ENCODE data around the gene PARP4. TPM values are rescaled to one million over a fixed set of nuclear protein-coding genes. Genes with fewer than 3 reads are reported as not detected.
A peak's percentile ranks its signal among the peaks of the same experiment; 100 is the strongest.
"Not testable (repeated sequence)": the region's sequence is repeated elsewhere in the genome, so short reads cannot be mapped to it uniquely, and the experiment has no call there.

The PARP4 gene
- total RNA-seq, result 10 to 100 TPM; 38.3 to 47.4 (median 40.6) TPM

DNA sequence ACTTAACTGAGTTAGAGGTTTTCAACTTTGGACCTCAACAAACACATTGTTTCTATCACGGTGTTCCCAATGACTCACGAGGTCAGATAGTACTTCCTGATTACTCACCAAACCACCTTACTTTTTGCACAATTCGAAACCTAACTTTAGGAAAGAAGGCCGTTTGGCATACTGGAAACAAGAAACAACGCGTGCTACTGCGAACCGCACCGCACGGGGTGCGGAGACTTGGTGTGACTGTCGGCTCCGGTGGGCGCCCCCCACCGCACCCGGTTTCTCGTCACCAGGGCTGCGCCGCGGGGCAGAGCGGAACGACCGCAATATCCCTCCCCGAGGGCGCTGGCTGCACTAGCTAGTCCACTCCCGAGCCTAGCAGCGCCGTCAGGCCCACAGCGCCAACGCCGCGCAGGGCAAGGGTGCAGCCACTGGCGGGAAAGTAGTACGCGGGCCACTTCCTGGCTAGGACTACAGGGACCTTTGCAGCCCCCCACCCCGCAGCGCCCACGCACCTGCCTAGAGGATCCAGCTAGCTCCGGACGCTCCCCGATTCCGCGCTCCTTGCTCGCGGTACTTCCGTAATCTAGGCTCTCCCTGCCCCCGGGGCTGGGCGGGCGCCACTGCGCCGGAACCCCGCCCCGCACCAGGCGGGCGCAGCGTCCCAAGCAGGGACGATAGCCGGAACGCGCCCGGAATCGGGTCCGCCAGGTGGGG, at the start of gene PARP4:
PARP4 (minus strand) TSS at position 582 of the 711 bp plus-strand sequence. CDS start 9,002 bp downstream, outside the sequence.
- Histone ChIP-seq H3K27me3 (no peaks in the 10 kb centered on the region), H3K9me3 (no peaks in the 10 kb centered on the region), H3K4me3 (peak within 1 kb of the TSS; percentile 76 to 99 (median 84)), H3K36me3 (peaks cover 0 to 4% (median 0%) of the 10 kb centered on the region in 4 donors), H3K27ac (replicated peaks in 1 of 4) (peak within 1 kb of the TSS; percentile 87 to 98 (median 92)), H3K4me1 (peaks cover 14 to 22% (median 17%) of the 10 kb centered on the region in 4 donors)
- TF ChIP-seq POLR2A (IDR thresholded peaks at IDR 0.05; ENCODE audit: low read depth) (peak; percentile 16), POLR2AphosphoS5 (IDR thresholded peaks at IDR 0.05) (peak; percentile 84 to 87), EP300 (IDR thresholded peaks at IDR 0.05) (no peak)
- 4% methylated on average over 11 of the region's 63 CpGs for WGBS
- DNase-seq (ENCODE audit: extremely low spot score), result no peak
- intact Hi-C loops (cut with DNase I), result no loop called here

DNA sequence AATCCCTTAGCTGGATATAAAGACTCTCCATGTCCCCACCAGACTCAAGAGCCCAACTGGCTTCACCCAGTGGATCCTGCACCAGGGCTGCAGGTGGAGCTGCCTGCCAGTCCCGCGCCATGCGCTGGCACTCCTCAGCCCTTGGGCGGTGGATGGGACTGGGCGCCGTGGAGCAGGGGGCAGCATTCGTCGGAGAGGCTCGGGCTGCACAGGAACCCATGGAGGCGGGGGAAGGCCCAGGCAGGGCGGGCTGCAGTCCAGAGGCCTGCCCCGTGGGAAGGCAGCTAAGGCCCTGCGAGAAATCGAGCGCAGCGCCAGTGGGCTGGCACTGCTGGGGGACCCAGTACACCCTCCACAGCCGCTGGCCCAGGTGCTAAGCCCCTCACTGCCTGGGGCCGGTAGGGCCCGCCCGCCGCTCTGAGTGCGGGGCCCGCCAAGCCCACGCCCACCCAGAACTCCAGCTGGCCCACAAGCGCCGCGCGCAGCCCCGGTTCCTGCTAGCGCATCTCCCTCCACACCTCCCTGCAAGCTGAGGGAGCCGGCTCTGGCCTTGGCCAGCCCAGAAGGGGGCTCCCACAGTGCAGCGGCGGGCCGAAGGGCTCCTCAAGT, 48.1 kb upstream of the PARP4 start:
- intact Hi-C loops (cut with DNase I); H3K9me3 ChIP-seq; H3K4me3 ChIP-seq; H3K36me3 ChIP-seq; H3K4me1 ChIP-seq; DNase-seq (ENCODE audit: extremely low spot score); H3K27me3 ChIP-seq; H3K27ac ChIP-seq (replicated peaks in 1 of 4): not testable (repeated sequence)
- WGBS, result 92% methylated on average over 16 of the region's 34 CpGs

DNA sequence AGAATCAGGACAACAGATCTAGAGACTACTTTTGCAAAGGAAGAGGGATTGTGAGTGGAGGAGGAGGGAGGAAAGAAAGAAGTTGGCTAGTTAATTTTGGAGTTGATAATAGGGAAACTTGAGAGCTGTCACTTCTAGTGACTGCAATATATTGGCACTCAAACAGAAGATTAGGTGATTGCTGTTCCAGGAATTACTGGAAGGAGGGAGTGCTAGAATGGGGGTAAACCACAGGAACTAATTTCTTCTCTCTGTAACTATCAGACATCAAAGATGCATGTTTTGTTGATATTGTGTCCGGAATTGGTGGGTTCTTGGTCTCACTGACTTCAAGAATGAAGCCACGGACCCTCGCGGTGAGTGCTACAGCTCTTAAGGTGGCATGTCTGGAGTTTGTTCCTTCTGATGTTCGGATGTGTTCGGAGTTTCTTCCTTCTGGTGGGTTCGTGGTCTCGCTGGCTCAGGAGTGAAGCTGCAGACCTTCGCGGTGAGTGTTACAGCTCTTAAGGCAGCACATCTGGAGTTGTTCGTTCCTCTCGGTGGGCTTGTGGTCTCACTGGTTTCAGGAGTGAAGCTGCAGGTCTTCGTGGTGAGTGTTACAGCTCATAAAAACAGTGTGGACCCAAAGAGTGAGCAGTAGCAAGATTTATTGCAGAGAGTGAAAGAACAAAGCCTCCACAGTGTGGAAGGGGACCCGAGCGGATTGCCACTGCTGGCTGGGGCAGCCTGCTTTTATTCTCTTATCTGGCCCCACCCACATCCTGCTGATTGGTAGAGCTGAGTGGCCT, 47.0 kb upstream of the PARP4 start:
- intact Hi-C loops (cut with DNase I); DNase-seq (ENCODE audit: extremely low spot score); H3K4me3 ChIP-seq; H3K27ac ChIP-seq (replicated peaks in 1 of 4); H3K9me3 ChIP-seq; H3K4me1 ChIP-seq; H3K36me3 ChIP-seq; H3K27me3 ChIP-seq: not testable (repeated sequence)
- WGBS, result 82% methylated on average over 10 of the region's 15 CpGs

GRCh38 chr13:24557081-24557480, 44.5 kb upstream of the PARP4 start:
- H3K4me3 ChIP-seq, result no peak overlapping the region
- TF ChIP-seq POLR2AphosphoS5 (IDR thresholded peaks at IDR 0.05), result no peak
- TF ChIP-seq POLR2A (IDR thresholded peaks at IDR 0.05; ENCODE audit: low read depth), result no peak
- TF ChIP-seq, protein P1, sequence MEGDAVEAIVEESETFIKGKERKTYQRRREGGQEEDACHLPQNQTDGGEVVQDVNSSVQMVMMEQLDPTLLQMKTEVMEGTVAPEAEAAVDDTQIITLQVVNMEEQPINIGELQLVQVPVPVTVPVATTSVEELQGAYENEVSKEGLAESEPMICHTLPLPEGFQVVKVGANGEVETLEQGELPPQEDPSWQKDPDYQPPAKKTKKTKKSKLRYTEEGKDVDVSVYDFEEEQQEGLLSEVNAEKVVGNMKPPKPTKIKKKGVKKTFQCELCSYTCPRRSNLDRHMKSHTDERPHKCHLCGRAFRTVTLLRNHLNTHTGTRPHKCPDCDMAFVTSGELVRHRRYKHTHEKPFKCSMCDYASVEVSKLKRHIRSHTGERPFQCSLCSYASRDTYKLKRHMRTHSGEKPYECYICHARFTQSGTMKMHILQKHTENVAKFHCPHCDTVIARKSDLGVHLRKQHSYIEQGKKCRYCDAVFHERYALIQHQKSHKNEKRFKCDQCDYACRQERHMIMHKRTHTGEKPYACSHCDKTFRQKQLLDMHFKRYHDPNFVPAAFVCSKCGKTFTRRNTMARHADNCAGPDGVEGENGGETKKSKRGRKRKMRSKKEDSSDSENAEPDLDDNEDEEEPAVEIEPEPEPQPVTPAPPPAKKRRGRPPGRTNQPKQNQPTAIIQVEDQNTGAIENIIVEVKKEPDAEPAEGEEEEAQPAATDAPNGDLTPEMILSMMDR (IDR thresholded peaks at IDR 0.05), result no peak
- no peak for TF ChIP-seq EP300 (IDR thresholded peaks at IDR 0.05)
- DNase-seq (ENCODE audit: extremely low spot score), result no peak
- no peaks in the 10 kb centered on the region for H3K9me3 ChIP-seq
- intact Hi-C loops (cut with DNase I), result no loop called here
- H3K27me3 ChIP-seq, result peaks cover 0 to 8% (median 0%) of the 10 kb centered on the region in 4 donors
- no peaks in the 10 kb centered on the region for H3K36me3 ChIP-seq
- H3K27ac ChIP-seq (replicated peaks in 1 of 4), result no peak overlapping the region
- H3K4me1 ChIP-seq, result no peaks in the 10 kb centered on the region
- 65% methylated on average over 5 of the region's 5 CpGs for WGBS

DNA sequence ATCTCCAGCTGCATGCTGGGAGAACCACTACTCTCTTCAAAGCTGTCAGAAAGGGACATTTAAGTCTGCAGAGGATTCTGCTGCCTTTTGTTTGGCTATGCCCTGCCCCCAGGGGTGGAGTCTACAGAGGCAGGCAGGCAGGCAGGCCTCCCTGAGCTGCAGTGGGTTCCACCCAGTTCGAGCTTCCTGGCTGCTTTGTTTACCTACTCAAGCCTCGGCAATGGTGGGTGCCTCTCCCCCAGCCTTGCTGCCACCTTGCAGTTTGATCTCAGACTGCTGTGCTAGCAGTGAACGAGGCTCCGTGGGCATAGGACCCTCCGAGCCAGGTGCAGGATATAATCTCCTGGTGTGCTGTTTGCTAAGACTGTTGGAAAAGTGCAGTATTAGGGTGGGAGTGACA, 41.3 kb upstream of the PARP4 start:
- H3K4me3 ChIP-seq; H3K36me3 ChIP-seq; DNase-seq (ENCODE audit: extremely low spot score); H3K27me3 ChIP-seq; H3K4me1 ChIP-seq; intact Hi-C loops (cut with DNase I); H3K9me3 ChIP-seq; H3K27ac ChIP-seq (replicated peaks in 1 of 4): not testable (repeated sequence)
- WGBS, result 91% methylated on average over 5 of the region's 5 CpGs

DNA sequence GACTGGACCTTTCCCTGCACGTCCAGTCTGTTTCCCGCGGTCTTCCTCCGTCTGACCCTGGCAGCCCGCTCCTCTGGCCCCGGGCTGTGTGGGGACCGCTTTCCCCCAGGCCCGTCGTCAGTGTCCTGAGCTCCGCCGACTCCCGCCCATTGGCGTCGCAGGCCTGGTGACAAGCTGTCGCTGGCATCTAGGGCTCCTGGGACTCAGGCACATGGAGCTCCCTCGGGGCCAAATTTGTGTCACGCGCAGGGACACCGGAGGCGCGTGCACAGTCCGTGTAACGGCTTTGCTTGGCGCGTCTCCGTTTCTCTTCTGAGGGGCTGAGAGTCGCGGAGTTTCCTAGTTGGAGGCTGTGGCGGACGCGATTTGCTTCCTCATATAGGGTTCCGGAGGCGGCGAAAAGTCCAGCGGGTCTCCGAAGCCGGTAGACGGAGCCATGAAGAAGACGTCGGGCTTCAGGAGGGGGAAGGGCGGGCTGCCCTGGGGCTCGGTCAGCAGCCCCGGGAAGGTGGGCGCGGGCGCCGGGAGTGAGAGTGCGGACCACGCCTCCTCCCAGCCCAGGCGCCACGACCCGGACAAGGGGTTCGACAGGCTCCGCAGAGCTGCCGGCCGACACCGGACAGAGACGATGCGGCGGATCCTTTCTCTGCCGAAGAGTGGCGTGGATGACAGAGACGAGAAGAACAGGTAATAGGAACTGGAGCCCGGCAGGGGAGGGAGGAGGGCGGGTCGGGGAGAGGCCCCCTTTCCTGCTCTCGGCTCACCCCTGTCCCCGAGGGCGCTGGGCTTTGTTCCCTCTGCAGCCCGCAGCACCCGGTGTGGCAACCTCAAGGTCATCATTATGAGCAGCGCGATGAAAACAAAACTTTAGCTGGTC, 29.1 kb upstream of the PARP4 start:
- intact Hi-C loops (cut with DNase I); DNase-seq (ENCODE audit: extremely low spot score); H3K9me3 ChIP-seq; H3K36me3 ChIP-seq; H3K27ac ChIP-seq (replicated peaks in 1 of 4): not testable (repeated sequence)
- Histone ChIP-seq H3K4me3 (peak overlapping the region; percentile 47 to 53 (median 50)), H3K4me1 (peaks cover 4 to 16% (median 9%) of the 10 kb centered on the region in 4 donors), H3K27me3 (peaks cover 0 to 44% (median 18%) of the 10 kb centered on the region in 4 donors)
- 4% methylated on average over 12 of the region's 73 CpGs for WGBS

All from esophagus muscularis mucosa (tissue), 4 donors.